Activated CD8-positive, alpha-beta memory T cell treated with anti-CD3 and anti-CD28 coated beads, Interleukin-2, amount 50 U/mL, for 48 hours (primary cell): ENCODE data around the gene NR2C2.
A peak's percentile ranks its signal among the peaks of the same experiment; 100 is the strongest.

Experiments used
- DNase-seq: peaks from one replicate; pipeline ENCODE4 v3.0.0-alpha.2; 2020

NR2C2 gene

GRCh38 chr3:15032650-15033049, 85.3 kb downstream of the NR2C2 start:
- no peak for DNase-seq

- DNase-seq: no peak
These were observed 85.7 kb downstream of the NR2C2 start for GRCh38 chr3:15033103-15033502.

- DNase-seq: no peak
These were observed 90.9 kb downstream of the NR2C2 start for GRCh38 chr3:15038306-15038705.

GRCh38 chr3:15040844-15041243, 93.5 kb downstream of the NR2C2 start:
- no peak for DNase-seq

- DNase-seq: no peak
These were observed 94.6 kb downstream of the NR2C2 start for GRCh38 chr3:15041950-15042349.

- DNase-seq: no peak
These were observed 95.6 kb downstream of the NR2C2 start for GRCh38 chr3:15042936-15043335.

- DNase-seq: no peak
These were observed 96.2 kb downstream of the NR2C2 start for GRCh38 chr3:15043408-15044171.

- no peak for DNase-seq
These were observed 96.9 kb downstream of the NR2C2 start for GRCh38 chr3:15044326-15044725.

GRCh38 chr3:15045667-15046066, 98.3 kb downstream of the NR2C2 start:
- DNase-seq: no peak

GRCh38 chr3:15049584-15049983, 102.2 kb downstream of the NR2C2 start:
- no peak for DNase-seq

GRCh38 chr3:15050405-15051092, 103.2 kb downstream of the NR2C2 start:
- DNase-seq: no peak

GRCh38 chr3:15051531-15051930, 104.1 kb downstream of the NR2C2 start:
- DNase-seq: peak; percentile 70

- DNase-seq: no peak
These were observed 105.2 kb downstream of the NR2C2 start for GRCh38 chr3:15052335-15053242.

GRCh38 chr3:15053541-15053940, 106.2 kb downstream of the NR2C2 start:
- DNase-seq: no peak

GRCh38 chr3:15055019-15055557, 107.7 kb downstream of the NR2C2 start:
- peak; percentile 74 for DNase-seq

GRCh38 chr3:15056676-15057404, 109.5 kb downstream of the NR2C2 start:
- no peak for DNase-seq

- no peak for DNase-seq
These were observed 112.6 kb downstream of the NR2C2 start for GRCh38 chr3:15060029-15060428.

- no peak for DNase-seq
These were observed 115.9 kb downstream of the NR2C2 start for GRCh38 chr3:15063238-15063637.

- no peak for DNase-seq
These were observed 116.4 kb downstream of the NR2C2 start for GRCh38 chr3:15063656-15064286.

- peak; percentile 68 for DNase-seq
These were observed 117.0 kb downstream of the NR2C2 start for GRCh38 chr3:15064299-15064834.

GRCh38 chr3:15064835-15065549, 117.6 kb downstream of the NR2C2 start, which contains the start of gene MRPS25:
Gene MRPS25 (minus strand): TSS chr3:15065315. CDS start chr3:15065194, 121 bp downstream.
- peak; percentile 92 for DNase-seq
